GM12801 (cell line): ENCODE data around the gene IFT43.

Source experiments
- TF ChIP-seq, protein P1 (sequence below): IDR thresholded peaks from one replicate; pipeline ENCODE4 v1.5.1; 2011; ENCODE audit warnings: control low read depth; ENCODE audit not compliant: insufficient read length; ENCODE audit errors: extremely low read depth

Gene IFT43

DNA sequence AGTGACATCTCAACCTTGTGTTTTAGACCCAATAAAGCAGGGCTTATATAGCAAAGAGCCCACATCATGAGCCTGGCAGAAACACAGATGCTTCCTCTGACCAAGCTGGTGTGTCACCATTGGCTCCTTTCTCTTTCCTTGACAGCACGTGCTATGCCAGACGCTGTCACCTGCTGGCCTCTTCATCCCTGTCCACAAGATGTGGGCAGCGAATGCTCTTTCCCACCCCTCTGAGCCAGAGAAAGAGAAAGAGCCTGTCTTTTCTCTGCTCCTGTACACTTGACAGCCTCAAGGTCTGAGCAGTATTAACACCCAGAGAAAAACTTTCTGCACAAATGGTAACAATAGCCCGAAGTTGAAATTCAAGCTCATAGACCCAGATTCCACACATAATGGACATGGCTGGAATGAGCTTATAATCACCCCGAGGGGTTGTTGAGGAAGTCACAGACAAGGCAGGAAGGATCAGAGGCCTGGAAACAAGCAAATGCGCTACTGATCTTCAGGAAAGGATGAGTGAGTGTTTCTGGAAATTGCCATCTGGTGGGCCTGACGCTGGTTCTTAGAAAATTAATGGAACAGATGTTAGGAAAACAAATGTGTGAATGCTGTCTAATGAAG is 12.7 kb upstream of the IFT43 start:
- TF ChIP-seq, protein P1, sequence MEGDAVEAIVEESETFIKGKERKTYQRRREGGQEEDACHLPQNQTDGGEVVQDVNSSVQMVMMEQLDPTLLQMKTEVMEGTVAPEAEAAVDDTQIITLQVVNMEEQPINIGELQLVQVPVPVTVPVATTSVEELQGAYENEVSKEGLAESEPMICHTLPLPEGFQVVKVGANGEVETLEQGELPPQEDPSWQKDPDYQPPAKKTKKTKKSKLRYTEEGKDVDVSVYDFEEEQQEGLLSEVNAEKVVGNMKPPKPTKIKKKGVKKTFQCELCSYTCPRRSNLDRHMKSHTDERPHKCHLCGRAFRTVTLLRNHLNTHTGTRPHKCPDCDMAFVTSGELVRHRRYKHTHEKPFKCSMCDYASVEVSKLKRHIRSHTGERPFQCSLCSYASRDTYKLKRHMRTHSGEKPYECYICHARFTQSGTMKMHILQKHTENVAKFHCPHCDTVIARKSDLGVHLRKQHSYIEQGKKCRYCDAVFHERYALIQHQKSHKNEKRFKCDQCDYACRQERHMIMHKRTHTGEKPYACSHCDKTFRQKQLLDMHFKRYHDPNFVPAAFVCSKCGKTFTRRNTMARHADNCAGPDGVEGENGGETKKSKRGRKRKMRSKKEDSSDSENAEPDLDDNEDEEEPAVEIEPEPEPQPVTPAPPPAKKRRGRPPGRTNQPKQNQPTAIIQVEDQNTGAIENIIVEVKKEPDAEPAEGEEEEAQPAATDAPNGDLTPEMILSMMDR = no peak

DNA sequence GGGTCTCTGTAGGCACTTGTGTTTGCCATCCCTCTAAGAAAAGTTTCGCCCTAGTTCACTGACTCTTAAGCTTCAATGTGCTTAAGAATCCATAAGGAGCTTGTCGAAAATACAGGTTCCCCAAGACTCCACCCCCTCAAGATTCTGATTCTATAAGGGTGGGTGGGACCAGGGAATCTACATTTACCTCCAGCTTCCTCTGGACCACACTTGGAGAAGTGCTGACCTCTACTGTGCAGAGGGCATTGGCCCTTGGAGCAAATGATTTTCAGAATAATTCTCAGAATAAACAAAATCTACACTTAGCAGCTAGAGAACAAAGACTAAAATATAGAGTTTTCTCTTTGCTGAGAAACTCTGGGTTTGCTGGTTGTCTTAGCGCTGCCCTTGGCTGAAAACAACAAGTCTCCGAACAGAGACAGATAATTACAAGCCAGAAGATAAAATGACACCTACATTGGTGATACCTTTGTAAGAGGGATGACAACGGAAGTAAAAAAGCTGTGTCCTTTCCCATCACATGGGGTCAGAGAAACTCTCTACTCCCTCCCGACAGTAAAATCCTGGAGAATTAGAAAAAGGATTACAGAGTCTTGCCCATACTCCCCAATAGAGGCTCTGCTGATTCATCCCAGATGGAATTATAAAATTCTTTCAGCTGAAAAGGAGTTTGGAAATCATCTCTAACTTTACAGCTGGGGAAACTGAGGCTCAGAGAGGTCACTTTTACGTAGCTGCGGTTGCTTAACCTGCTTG is 8.6 kb upstream of the IFT43 start:
- TF ChIP-seq, protein P1 = no peak

DNA sequence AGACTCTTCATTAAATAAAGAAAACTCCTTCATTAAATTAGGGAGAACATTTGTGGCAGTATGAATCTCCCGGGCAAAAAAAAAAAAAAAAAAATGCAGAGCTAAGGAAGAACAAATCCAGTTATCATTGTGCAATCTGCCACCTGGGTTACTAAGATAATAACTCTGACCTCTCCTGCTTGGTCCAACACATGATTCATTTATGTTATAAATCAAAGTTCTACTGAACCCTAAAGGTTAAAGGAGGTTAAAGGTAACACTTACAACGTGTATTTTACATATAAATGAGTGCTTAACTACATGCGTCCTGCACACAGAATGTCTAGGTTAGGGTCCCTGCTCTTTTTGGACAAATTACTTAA is 8.0 kb upstream of the IFT43 start:
- TF ChIP-seq, protein P1 = no peak

DNA sequence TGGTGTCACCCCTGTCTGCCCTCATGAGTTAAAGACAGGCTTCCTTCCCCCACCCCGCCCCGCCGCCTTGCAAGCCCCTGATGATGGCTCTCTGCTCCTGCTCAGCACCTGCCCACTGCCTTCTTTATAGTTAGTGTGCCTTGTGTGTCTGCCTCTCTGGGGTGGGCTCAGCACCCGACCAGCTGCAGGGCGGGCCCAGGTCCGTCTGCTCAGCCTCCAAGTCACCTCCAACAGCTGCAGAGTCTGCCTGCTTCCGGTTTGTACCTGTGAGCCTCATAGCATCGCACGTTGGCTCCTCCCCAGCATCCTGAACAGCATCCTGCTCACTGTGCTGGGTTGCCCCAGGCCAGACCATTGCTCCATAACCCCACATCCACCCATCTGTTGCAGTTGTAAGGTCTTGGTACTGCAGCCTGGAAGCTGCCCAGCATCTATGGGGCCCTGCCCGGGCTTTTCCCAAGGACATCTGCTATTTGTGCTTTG is 7.3 kb upstream of the IFT43 start:
- TF ChIP-seq, protein P1 = no peak

DNA sequence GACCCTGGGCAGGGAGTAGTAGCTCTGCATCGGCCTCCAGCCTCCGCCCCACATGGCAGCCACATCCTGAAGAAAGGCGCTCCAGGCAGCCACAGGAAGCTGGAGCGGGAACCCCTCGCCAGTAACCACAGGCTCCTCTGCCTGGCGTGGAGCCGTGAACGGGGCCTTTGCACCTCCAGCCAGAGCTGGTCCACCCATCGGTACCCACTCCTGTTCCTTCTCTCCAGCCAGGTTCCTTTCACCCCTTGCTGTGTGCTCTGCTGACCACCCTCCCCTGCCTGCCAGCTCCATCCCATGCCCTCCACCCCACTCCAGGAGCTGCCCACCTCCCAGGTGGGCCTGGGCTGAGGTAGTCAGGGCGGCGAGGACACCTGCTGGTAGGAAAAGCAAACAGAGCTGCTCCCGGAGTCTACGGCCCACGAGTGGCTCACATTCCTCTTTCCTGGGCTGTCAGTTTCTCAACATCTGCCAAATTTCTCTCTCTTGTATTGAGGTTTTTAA is 6.4 kb upstream of the IFT43 start:
- TF ChIP-seq, protein P1 = no peak

DNA sequence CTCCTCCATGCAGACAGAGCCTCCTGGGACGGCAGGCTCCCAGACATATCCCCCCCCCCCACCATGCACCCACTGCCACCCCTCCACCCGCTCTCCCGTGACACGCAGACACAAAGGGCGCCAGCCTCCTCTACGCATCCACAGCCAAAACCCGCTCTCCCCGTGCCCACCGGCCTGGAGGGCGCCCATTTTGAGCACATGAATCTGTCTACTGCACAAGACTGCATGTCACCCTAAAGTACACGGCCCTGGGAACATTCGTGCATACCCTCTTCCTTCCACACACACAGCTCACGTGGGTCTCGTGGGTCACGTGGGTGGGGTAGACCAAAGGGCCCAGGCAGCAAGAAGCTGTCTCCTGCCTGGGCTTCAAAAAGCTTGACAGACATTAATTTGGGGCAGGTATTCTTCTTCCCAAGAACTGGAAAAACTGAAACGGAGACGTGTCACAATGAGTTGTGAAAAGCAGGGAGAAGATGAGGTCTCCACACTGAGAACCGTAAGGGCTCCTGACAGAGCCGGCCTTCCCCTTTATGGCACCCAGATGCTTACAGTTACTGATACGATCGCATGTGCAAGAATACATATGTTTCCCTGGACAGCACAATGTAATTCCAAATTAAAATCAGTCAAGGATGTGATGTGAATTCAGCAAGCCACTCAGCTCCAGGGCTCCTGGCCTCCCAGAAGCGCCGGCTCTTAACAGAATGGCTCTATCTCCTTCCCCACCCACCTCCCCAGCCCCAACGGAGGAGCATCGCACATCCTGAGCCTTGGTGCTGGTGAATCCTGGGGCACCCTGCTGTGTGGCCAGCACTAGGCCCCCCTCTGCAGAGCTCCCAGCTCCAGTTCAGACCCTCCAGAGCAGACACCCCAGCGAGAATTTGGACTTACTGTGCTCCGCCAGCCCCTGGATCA is 5.7 kb upstream of the IFT43 start:
- TF ChIP-seq, protein P1 = no peak

DNA sequence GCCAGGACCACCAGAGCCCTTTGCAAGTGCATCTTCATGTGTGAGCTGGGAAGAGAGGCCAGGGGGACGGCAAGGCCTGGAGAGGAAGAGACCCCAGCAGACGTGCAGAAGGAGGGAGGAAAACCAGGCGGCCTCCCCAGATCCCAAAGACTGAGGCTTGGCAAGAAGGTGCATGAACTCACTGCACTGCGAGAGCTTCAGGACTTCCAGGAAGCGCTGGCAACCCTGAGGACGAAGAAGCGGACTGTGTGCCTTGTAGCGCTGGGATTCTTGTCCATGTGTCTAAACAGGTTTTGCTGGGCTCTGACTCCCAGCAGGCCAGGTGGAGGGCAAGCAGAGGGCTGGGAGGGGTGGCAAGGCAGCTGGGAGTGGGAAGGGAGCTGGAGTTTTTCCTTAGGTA is 4.7 kb upstream of the IFT43 start:
- TF ChIP-seq, protein P1 = no peak
